HG03565 (cell line): ENCODE results near the gene VOPP1.
"Not testable (repeated sequence)": the region's sequence is repeated elsewhere in the genome, so short reads cannot be mapped to it uniquely, and the experiment has no call there.

ENCODE experiments used
- ATAC-seq: cut with Tn5 transposase; IDR thresholded peaks from one replicate; pipeline ENCODE4 v1.9.1; 2021; ENCODE audit warnings: mild to moderate bottlenecking, moderate library complexity; ENCODE audit not compliant: unreplicated experiment

The VOPP1 gene

DNA sequence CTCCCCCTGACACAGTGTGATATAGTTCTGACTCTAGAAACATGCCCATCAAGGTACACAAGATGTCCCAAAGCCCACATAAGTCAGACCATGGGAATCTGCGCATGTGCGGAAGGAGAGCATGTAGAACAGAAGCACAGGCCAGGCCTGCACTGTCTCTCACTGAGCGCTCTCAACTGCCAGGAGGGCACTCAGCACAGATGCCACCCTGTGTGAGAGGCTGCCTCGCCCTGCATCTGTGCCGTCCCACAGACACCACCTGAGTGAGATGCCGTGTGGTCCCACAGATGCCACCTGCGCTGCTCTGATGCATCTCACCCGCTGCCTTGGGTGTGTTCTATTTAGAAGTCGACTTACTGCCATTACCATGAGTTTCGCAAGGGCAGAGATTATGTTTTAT, 98.4 kb downstream of the VOPP1 start:
- ATAC-seq: no peak

GRCh38 chr7:55472928-55473725, 99.2 kb downstream of the VOPP1 start:
- no peak for ATAC-seq

GRCh38 chr7:55472406-55472805, 99.9 kb downstream of the VOPP1 start:
- not testable (repeated sequence) for ATAC-seq

DNA sequence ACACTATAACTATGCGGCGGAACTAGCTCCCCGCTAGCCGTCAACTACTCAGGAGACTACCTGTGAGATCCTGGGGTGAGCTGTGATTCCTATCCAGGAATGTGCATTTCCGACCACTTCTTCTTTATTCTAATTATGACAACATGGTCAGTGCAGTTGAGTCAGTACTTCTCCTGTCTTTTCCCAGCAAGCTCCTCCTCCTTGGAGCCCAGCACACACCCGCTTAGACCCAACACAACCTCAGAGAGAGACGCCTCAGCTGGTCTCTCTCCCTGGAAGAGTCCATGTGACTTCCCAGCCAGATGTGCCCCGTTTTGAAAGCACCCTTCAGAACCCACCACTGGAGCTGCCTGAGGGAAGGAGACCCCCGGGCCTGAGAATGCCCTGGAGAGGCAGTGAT, 100.7 kb downstream of the VOPP1 start:
- ATAC-seq: not testable (repeated sequence)

DNA sequence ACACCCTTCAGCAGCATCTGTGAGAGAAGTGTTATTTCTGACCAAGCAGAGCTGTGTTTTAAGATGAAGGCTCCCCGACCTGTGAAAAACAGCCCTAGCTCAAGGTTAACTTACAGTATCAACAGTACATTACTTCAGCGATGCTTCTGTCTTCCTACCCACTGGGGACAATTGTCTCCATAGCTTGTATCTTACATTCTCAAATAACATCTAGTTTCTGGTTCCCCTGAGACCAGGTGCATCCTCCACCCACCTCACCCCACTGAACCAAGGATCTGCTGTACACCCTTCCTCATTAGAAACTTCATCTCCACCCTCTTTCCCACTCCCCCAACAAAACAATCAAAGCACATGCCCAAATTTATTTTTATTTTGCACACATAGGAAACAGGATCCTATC, 102.0 kb downstream of the VOPP1 start:
- no peak for ATAC-seq

DNA sequence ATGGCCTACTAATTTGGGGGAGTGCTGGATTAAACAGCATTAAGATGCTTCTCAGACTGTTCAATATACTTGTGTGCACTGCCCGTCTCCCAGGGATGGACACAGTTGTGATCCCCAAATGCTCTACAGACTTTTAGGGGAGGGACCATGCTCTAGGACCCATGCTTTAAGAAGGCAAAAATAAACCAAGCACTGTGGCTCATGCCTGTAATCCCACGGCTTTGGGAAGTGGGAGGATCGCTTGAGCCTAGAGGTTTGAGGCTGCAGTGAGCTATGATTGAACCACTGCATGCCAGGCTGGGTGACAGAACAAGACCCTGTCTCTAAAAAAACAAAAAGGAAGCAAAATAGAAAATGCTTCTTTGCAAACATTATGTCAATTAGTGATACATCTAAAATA, 102.6 kb downstream of the VOPP1 start:
- ATAC-seq: no peak

GRCh38 chr7:55469271-55469681, 103.0 kb downstream of the VOPP1 start:
- no peak for ATAC-seq

DNA sequence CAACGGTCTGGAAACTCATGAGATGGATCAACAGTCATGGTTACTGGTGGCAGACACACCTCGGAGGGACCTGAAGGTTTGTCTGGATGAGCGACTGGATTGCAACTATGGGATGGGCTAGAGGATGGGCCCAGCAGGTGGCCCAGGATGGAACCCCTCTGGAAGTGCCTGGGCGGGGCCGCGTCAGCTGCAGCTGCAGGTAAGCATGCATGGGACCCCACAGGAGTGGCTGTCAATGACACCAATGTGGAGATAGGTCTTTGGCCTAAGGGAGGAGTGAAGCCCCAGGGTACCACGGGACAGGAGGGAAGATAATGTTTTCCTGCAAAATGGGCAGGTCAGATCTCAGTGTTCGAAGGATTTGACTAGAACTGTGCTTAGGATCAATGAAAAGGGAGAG, 103.8 kb downstream of the VOPP1 start:
- ATAC-seq: no peak

DNA sequence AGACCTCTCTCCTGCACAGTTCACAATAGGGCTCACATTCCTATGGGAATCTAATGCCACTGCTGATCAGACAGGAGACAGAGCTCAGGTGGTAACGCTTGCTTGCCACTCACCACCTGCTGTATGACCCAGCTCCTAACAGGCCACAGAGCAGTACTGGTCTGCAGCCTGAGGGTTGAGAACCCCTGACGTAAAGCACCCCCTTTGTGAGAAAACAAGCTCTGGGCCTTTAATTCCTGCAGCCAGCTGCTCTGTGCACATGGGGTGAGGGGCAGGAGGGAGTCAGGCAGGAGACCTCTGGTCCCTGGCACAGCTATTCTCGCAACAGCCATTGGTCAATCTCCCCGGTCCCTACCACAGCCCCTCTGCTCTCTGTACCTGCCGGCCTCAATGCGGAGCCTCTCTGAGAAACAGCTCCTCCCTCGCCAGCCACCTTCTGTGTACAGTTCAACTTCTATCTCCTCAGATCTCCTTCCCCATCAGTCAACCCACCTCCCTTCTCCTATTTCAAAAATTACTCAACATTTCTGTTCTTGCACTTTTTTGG, 105.2 kb downstream of the VOPP1 start:
- ATAC-seq: no peak

DNA sequence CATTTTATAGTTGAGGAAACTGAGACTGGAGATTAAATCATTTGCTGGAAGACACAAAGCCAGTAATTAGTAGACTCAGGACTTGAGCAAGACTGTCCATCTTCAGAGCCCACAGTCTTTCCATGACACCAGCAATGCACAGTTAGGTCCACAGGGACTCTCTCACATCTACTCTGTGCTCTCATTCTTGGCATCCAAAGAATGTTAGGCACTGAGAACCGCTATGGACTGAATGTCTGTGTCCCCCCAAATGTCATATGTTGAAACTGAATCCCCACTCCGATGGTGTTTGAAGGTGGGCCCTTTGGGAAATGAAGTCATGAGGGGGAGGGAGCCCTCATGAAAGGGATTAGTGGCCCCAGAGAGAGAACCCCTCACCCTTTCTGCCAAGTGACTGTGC, 106.6 kb downstream of the VOPP1 start:
- no peak for ATAC-seq

DNA sequence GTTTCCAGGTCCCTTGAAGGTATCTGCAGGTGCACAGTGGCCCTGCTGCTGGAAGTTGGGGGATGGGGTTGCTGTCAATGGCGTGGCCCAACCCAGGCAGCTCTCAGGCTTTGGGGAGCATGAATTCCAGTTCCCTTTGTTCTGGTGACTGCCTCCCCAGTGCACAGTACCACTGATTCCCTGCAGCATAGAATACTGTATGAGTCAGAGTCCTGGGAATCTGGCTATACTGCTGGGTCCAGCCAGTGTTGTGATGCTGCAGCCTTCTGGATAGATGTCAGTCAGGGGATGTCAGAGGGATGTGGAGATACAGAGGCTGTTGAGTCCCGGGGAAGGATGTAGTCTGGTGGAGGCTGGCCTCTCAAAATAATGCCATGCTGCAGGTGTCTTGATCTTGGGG, 107.9 kb downstream of the VOPP1 start:
- no peak for ATAC-seq

DNA sequence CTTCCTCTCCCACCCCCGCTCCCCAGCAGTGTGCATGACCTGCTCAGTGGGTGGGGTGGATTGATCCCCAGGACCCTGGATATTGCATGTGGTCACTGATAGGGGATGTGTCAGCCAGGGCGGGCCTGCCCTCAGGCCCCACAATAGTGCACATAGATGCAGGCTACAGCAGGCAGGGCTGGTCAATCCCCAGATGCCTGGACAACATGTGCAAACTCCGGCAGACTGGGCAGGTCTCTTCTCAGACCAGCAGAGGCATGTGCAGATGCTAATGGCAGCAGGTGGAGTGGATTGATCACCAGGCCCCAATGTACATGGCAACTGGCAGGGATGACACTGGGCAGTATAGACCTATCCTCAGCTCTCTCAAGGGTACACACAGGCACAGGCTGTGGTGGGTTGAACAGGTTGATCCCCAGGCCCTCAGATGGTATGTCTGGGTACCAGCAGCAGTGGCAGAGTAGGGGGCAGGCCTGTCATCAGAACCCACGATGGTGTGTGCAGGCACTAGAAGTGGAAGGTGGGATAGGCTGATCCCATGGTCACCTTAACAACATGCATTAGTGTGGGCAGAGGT, 108.5 kb downstream of the VOPP1 start:
- ATAC-seq: no peak

DNA sequence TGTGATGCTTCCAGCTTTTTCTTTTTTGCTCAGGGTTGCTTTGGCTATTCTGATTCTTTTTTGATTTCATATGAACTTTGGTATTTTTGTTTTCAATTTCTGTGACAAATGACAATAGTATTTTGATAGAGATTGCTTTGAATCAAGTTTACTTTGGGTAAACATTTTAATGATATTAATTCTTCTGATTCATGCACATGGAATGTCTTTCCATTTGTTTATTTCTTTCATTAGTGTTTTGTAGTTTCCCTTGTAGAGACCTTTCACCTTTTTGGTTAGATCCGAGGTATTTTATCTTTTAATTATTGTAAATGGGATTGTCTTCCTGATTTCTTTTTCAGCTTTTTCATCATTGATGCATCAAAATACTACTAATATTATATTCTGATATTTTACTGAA, 114.0 kb downstream of the VOPP1 start:
- no peak for ATAC-seq

DNA sequence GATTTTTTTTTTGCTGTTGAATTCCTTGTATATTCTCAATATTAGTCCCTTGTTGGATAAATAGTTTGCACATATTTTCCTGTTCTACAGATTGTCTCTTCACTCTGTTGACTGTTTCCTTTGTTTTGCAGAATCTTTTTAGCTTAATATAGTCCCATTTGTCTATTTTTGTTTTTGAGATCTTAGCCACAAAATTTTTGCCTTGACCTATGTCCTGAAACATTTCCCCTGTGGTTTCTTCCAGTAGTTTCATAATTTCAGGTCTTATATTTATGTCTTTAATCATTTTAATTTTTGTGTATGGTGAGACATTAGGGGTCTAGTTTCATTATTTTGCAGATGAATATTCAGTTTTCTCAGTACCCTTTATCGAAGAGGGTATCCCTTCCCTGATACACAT, 114.5 kb downstream of the VOPP1 start:
- ATAC-seq: no peak

GRCh38 chr7:55452971-55453370, 119.3 kb downstream of the VOPP1 start:
- no peak for ATAC-seq

GRCh38 chr7:55449992-55450535, 122.2 kb downstream of the VOPP1 start:
- ATAC-seq: no peak

- no peak for ATAC-seq
Observed at GRCh38 chr7:55449205-55449991, 122.9 kb downstream of the VOPP1 start.

DNA sequence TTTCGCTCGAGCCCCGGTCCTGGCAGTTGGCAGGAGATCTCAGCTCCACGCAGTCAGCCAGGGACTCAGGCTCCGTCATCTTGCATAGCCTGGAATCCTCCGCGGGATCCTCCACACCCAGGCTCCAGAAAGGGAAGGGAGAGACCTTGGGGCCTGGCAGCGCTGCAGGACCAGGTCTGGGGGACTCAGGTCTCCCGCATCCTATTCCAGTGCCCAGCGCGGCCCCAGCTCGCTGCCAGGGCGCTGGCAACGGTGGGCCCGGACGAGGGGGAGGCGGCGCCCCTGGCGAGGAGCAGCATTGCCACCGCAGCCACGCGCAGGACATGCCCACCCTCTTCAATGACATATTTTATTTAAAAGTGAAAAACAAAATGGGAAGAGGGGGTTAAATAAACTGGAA, 123.8 kb downstream of the VOPP1 start:
- ATAC-seq: no peak

DNA sequence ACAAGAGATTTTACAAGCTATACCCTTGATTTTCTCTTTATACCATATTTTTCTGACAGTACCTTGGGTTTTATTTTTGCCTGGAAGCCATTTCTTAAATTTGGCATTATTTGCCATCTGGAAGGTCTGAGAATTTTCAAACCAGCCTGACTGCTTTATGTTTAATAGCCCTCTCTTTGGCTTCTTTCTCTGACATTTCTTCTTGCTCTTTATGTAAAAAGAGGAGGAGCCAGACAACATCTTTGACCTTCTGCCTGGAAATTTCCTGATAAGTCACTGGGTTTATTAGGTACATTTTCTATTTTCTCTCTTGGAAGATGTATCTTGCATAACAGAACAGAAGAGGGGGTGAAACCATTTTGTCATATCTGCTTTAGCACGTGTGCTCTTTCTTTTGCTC, 127.5 kb downstream of the VOPP1 start:
- no peak for ATAC-seq

DNA sequence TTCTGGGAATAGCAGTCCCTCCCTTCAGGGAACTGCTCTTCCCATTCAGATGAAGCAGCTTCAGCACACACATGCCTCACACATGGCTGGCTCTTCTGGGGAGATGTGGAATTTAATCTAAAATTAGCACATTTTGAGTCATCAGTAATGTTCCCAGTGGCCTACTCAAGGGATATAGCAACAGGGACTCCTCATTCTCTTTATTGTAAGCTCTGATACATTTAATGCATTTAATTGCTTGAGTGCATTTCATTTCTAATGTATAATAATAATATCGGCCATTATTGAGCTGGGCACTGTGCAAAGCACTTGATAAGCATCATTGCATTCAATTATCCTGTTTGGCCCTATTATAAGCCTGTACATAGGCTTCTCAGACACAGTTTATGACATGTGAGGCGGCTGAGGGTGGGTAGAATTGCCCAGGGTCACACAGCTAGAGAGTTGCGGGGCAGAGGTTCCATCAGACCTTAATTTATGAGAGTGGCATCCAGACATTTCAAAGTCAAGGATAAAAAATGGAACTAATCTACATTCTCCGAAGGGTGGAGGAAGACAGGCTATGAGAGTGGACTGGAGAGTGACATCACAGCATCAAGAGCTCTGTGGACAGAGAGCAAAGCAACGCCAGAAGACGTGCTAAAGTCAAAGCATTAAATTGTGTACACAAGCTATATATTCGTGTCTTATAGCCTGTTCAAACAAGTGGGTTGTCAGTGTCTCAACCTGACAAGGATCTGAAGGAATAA, 130.4 kb downstream of the VOPP1 start:
- no peak for ATAC-seq

DNA sequence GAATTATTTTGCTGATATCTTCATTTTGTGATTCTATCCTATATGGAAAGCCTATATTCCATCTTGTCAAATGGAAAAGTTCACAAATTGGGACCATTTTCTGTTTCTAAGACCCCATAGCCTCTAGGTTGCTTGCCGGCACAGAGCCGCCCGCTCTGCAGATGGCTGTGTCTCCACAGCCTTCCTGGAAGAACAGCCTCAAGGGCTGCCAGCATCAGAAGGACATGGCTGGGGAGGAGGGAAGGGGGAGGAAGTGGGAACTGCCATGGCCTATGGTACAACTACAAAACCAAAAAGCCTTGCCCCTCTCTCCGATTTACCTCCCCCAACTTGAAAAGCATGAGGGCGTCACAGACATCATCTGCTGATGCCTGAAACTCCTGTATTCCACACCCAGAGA, 131.3 kb downstream of the VOPP1 start:
- ATAC-seq: no peak
